22Rv1 (cell line): ENCODE measurements around the gene KRTAP10-5.

Experiments
- CTCF ChIP-seq: fragments of 450-650 bp; IDR thresholded peaks from 2 replicates; pipeline ENCODE4 v1.5.1; 2017; ENCODE audit warnings: mild to moderate bottlenecking
- ZFX ChIP-seq: fragments of 450-650 bp; IDR thresholded peaks from 2 replicates; pipeline ENCODE4 v1.6.1; 2017; ENCODE audit warnings: antibody characterized with exemption, borderline replicate concordance

- TF ChIP-seq CTCF (no peak), ZFX (no peak)
Observed at GRCh38 chr21:44567481-44568171, 12.8 kb downstream of the KRTAP10-5 start.
